HEK293 (cell line): Measurements from ENCODE around the gene UBR2.

Experiments used
- CTCF ChIA-PET: fragments of 350-600 bp; formaldehyde crosslinking; extraction: SDS; loops from one replicate; lab custom pipeline; 2021; ENCODE audit warnings: antibody characterized with exemption; lab: Yijun Ruan, JAX
- POLR2A ChIA-PET: fragments of 300-600 bp; formaldehyde crosslinking; extraction: SDS; loops from one replicate; lab custom pipeline; 2020; ENCODE audit warnings: antibody characterized with exemption, inconsistent platforms; lab: Yijun Ruan, JAX
- H3K27ac ChIP-seq: fragments of 200-500 bp; sonication (Bioruptor generic); 2 replicates; pipeline ENCODE4 v1.5.1; 2014; ENCODE audit warnings: low read depth, low read length, control low read depth, inconsistent platforms; ENCODE audit errors: extremely low read depth
- H3K36me3 ChIP-seq, 2 experiments: fragments of 200-500 bp in 1 of 2; sonication (Bioruptor generic) in 1 of 2; 1 replicate in 1 of 2; 2 replicates in 1 of 2; pipeline ENCODE4 v1.5.1; 2014 to 2017; ENCODE audit warnings: inconsistent platforms in 2 of 2, low read length in 2 of 2; ENCODE audit not compliant: control insufficient read depth in 2 of 2, insufficient read depth in 1 of 2
- H3K4me1 ChIP-seq: fragments of 200-500 bp; sonication (Bioruptor generic); 2 replicates; pipeline ENCODE4 v1.5.1; 2014; ENCODE audit warnings: mild to moderate bottlenecking, low read length, inconsistent platforms; ENCODE audit not compliant: control insufficient read depth, insufficient read depth
- H3K4me3 ChIP-seq: 2 replicates; pipeline ENCODE4 v1.5.1; 2011; ENCODE audit warnings: low read depth, mild to moderate bottlenecking, control low read depth, low read length, moderate library complexity
- H3K9me3 ChIP-seq: fragments of 200-500 bp; sonication (Bioruptor generic); 2 replicates; pipeline ENCODE4 v1.5.1; 2014; ENCODE audit warnings: low read depth, low read length, inconsistent platforms; ENCODE audit not compliant: control insufficient read depth, insufficient read depth
- BCL6B ChIP-seq: fragments of 450-650 bp; formaldehyde crosslinking; IDR thresholded peaks from 2 replicates; pipeline ENCODE4 v1.5.1; 2017; ENCODE audit warnings: missing biosample characterization, missing genetic modification characterization
- EGR2 ChIP-seq: fragments of 450-650 bp; formaldehyde crosslinking; IDR thresholded peaks from 2 replicates; pipeline ENCODE4 v1.5.1; 2016; ENCODE audit warnings: low read depth, missing biosample characterization, missing genetic modification characterization
- GLIS1 ChIP-seq: fragments of 450-650 bp; formaldehyde crosslinking; IDR thresholded peaks from 2 replicates; pipeline ENCODE4 v1.5.1; 2016; ENCODE audit warnings: missing biosample characterization, missing genetic modification characterization
- GLIS2 ChIP-seq: fragments of 450-650 bp; formaldehyde crosslinking; IDR thresholded peaks from 2 replicates; pipeline ENCODE4 v1.5.1; 2016; ENCODE audit warnings: missing biosample characterization, missing genetic modification characterization
- HOXC10 ChIP-seq: sonication (generic); formaldehyde crosslinking; IDR thresholded peaks from 2 replicates; pipeline ENCODE4 v1.8.1; 2023; ENCODE audit warnings: mild to moderate bottlenecking, missing genetic modification reagents
- KLF9 ChIP-seq: fragments of 450-650 bp; formaldehyde crosslinking; IDR thresholded peaks from 2 replicates; pipeline ENCODE4 v1.5.1; 2016; ENCODE audit warnings: missing biosample characterization, missing genetic modification characterization, low read depth
- OSR2 ChIP-seq: fragments of 450-650 bp; formaldehyde crosslinking; IDR thresholded peaks from 2 replicates; pipeline ENCODE4 v1.5.1; 2016; ENCODE audit warnings: missing biosample characterization, missing genetic modification characterization
- TRIM28 ChIP-seq: IDR thresholded peaks from 2 replicates; pipeline ENCODE4 v1.6.1; 2011; ENCODE audit warnings: low read length, control low read depth, borderline replicate concordance
- YY2 ChIP-seq: fragments of 450-650 bp; formaldehyde crosslinking; IDR thresholded peaks from 2 replicates; pipeline ENCODE4 v1.5.1; 2016; ENCODE audit warnings: missing biosample characterization, missing genetic modification characterization
- ZBTB17 ChIP-seq: fragments of 450-650 bp; formaldehyde crosslinking; IDR thresholded peaks from 2 replicates; pipeline ENCODE4 v1.5.1; 2016; ENCODE audit warnings: missing biosample characterization, missing genetic modification characterization
- ZBTB21 ChIP-seq: fragments of 450-650 bp; formaldehyde crosslinking; IDR thresholded peaks from 2 replicates; pipeline ENCODE4 v1.5.1; 2017; ENCODE audit warnings: missing biosample characterization, missing genetic modification characterization
- ZBTB8A ChIP-seq: fragments of 450-650 bp; formaldehyde crosslinking; IDR thresholded peaks from 2 replicates; pipeline ENCODE4 v1.5.1; 2016; ENCODE audit warnings: missing biosample characterization, missing genetic modification characterization
- ZFP37 ChIP-seq: fragments of 450-650 bp; formaldehyde crosslinking; IDR thresholded peaks from 2 replicates; pipeline ENCODE4 v1.5.1; 2016; ENCODE audit warnings: missing biosample characterization, missing genetic modification characterization
- ZIC2 ChIP-seq: fragments of 450-650 bp; formaldehyde crosslinking; IDR thresholded peaks from 2 replicates; pipeline ENCODE4 v1.5.1; 2016; ENCODE audit warnings: missing biosample characterization, missing genetic modification characterization
- ZNF2 ChIP-seq: fragments of 450-650 bp; formaldehyde crosslinking; IDR thresholded peaks from 2 replicates; pipeline ENCODE4 v1.5.1; 2016; ENCODE audit warnings: missing biosample characterization, missing genetic modification characterization
- ZNF214 ChIP-seq: fragments of 450-650 bp; formaldehyde crosslinking; IDR thresholded peaks from 2 replicates; pipeline ENCODE4 v1.5.1; 2017; ENCODE audit warnings: missing biosample characterization, mild to moderate bottlenecking, missing genetic modification characterization, borderline replicate concordance
- ZNF23 ChIP-seq: fragments of 450-650 bp; formaldehyde crosslinking; IDR thresholded peaks from 2 replicates; pipeline ENCODE4 v1.5.1; 2016; ENCODE audit warnings: missing biosample characterization, missing genetic modification characterization, borderline replicate concordance
- ZNF248 ChIP-seq: fragments of 450-650 bp; formaldehyde crosslinking; IDR thresholded peaks from 2 replicates; pipeline ENCODE4 v1.5.1; 2017; ENCODE audit warnings: missing biosample characterization, missing genetic modification characterization
- ZNF391 ChIP-seq: fragments of 450-650 bp; formaldehyde crosslinking; IDR thresholded peaks from 2 replicates; pipeline ENCODE4 v1.5.1; 2016; ENCODE audit warnings: low read depth, missing biosample characterization, missing genetic modification characterization, borderline replicate concordance
- ZNF416 ChIP-seq: fragments of 450-650 bp; formaldehyde crosslinking; IDR thresholded peaks from 2 replicates; pipeline ENCODE4 v1.5.1; 2016; ENCODE audit warnings: missing biosample characterization, missing genetic modification characterization
- ZNF426 ChIP-seq: fragments of 450-650 bp; formaldehyde crosslinking; IDR thresholded peaks from 2 replicates; pipeline ENCODE4 v1.5.1; 2017; ENCODE audit warnings: missing biosample characterization, missing genetic modification characterization, mild to moderate bottlenecking, inconsistent platforms, moderate library complexity
- ZNF48 ChIP-seq: fragments of 450-650 bp; formaldehyde crosslinking; IDR thresholded peaks from 2 replicates; pipeline ENCODE4 v1.5.1; 2016; ENCODE audit warnings: missing biosample characterization, missing genetic modification characterization
- ZNF544 ChIP-seq: fragments of 450-650 bp; formaldehyde crosslinking; IDR thresholded peaks from 2 replicates; pipeline ENCODE4 v1.5.0; 2017; ENCODE audit warnings: missing biosample characterization, missing genetic modification characterization
- ZNF561 ChIP-seq: fragments of 450-650 bp; IDR thresholded peaks from 2 replicates; pipeline ENCODE4 v1.5.1; 2018; ENCODE audit warnings: missing biosample characterization, missing genetic modification characterization, borderline replicate concordance
- ZNF704 ChIP-seq: fragments of 450-650 bp; formaldehyde crosslinking; IDR thresholded peaks from 2 replicates; pipeline ENCODE4 v1.5.1; 2016; ENCODE audit warnings: missing biosample characterization, missing genetic modification characterization
- ZSCAN5A ChIP-seq: fragments of 450-650 bp; formaldehyde crosslinking; IDR thresholded peaks from 2 replicates; pipeline ENCODE4 v1.5.1; 2016; ENCODE audit warnings: missing biosample characterization, missing genetic modification characterization

Gene UBR2

GRCh38 chr6:42690151-42690702, 126.4 kb downstream of the UBR2 start:
- POLR2A ChIA-PET, result no interaction called here
- CTCF ChIA-PET, result interaction anchor here (3.2 kb wide), 1 partner anchor 29 kb away, joined by 14 read pairs; no protein-coding TSS in a partner anchor

GRCh38 chr6:42690872-42691271, 127.0 kb downstream of the UBR2 start:
- peaks cover 39 to 74% of the 10 kb centered on the region in 2 experiments for H3K36me3 ChIP-seq
- no peak overlapping the region for H3K27ac ChIP-seq
- H3K4me3 ChIP-seq, result no peak overlapping the region
- ChIA-PET CTCF (interaction anchor here (1.9 kb wide), 1 partner anchor 29 kb away, joined by 5 read pairs; no protein-coding TSS in a partner anchor), POLR2A (no interaction called here)
- H3K4me1 ChIP-seq, result no peaks in the 10 kb centered on the region
- no peaks in the 10 kb centered on the region for H3K9me3 ChIP-seq
- TF ChIP-seq ZNF214 (tag by site-specific recombination) (no peak), ZNF426 (tag by site-specific recombination) (no peak), ZNF391 (tag by site-specific recombination) (no peak), ZNF544 (tag by site-specific recombination) (no peak), ZNF48 (tag by site-specific recombination) (no peak), ZNF561 (tag by site-specific recombination) (no peak), ZSCAN5A (tag by site-specific recombination) (no peak)
- TF ChIP-seq, all 188 proteins: peak for 0

More at GRCh38 chr6:42690151-42690702, 126.4 kb downstream of the UBR2 start:
- Histone ChIP-seq H3K27ac (no peak overlapping the region), H3K36me3 (peaks cover 44 to 80% of the 10 kb centered on the region in 2 experiments), H3K9me3 (no peaks in the 10 kb centered on the region), H3K4me3 (no peak overlapping the region), H3K4me1 (no peaks in the 10 kb centered on the region)
- no peak for TF ChIP-seq ZNF704 (tag by site-specific recombination)
- TF ChIP-seq ZNF2 (tag by site-specific recombination), result no peak
- no peak for TF ChIP-seq GLIS1 (tag by site-specific recombination)
- no peak for TF ChIP-seq ZBTB17 (tag by site-specific recombination)

- CTCF ChIA-PET, result interaction anchor here (0.6 to 2.2 kb wide), 8 partner anchors 27 to 209 kb away, joined by 3 to 15 read pairs (median 5); no protein-coding TSS in a partner anchor
- H3K27ac ChIP-seq, result no peak overlapping the region
- no peak overlapping the region for H3K4me3 ChIP-seq
- no peaks in the 10 kb centered on the region for H3K9me3 ChIP-seq
- peaks cover 39 to 72% of the 10 kb centered on the region in 2 experiments for H3K36me3 ChIP-seq
- POLR2A ChIA-PET, result interaction anchor here (1.3 kb wide), 1 partner anchor 10 kb away, joined by 3 read pairs; no protein-coding TSS in a partner anchor
- no peaks in the 10 kb centered on the region for H3K4me1 ChIP-seq
- TF ChIP-seq ZFP37, result no peak
- no peak for TF ChIP-seq ZBTB21 (tag by site-specific recombination)
- no peak for TF ChIP-seq ZNF23 (tag by site-specific recombination)
- TF ChIP-seq GLIS2, result no peak
- TF ChIP-seq ZIC2 (tag by site-specific recombination), result no peak
- TF ChIP-seq YY2 (tag by site-specific recombination), result no peak
- TF ChIP-seq KLF9 (tag by site-specific recombination), result no peak
- no peak for TF ChIP-seq EGR2 (tag by site-specific recombination)
- TF ChIP-seq ZNF416 (tag by site-specific recombination), result no peak
- no peak for TF ChIP-seq ZNF248
- no peak for TF ChIP-seq TRIM28
- no peak for TF ChIP-seq ZSCAN5A (tag by site-specific recombination)
- TF ChIP-seq OSR2 (tag by site-specific recombination), result no peak
- TF ChIP-seq BCL6B (tag by site-specific recombination), result no peak
- TF ChIP-seq ZBTB8A (tag by site-specific recombination), result no peak
- TF ChIP-seq ZBTB17 (tag by site-specific recombination), result no peak
- no peak for TF ChIP-seq HOXC10 (CRISPR knock-in tag)
These were observed 128.5 kb downstream of the UBR2 start for GRCh38 chr6:42692137-42692911.
